H54 (cell line): ENCODE measurements around the gene RSPO3.
"Not testable (repeated sequence)": the region's sequence is repeated elsewhere in the genome, so short reads cannot be mapped to it uniquely, and the experiment has no call there.

Experiments used
- DNase-seq: peaks from one replicate; pipeline ENCODE4 v3.0.0; 2011; ENCODE audit warnings: low spot score, mixed read lengths; ENCODE audit not compliant: insufficient read length
- FAIRE-seq: peaks from 3 replicates; lab custom pipeline; 2011; peaks lifted over from hg19 to GRCh38; lab: Jason Lieb, UNC
- POLR2A ChIP-seq: IDR thresholded peaks from 2 replicates; pipeline ENCODE4 v1.6.1; 2011; ENCODE audit warnings: low read depth, mild to moderate bottlenecking, low read length

The RSPO3 gene

DNA sequence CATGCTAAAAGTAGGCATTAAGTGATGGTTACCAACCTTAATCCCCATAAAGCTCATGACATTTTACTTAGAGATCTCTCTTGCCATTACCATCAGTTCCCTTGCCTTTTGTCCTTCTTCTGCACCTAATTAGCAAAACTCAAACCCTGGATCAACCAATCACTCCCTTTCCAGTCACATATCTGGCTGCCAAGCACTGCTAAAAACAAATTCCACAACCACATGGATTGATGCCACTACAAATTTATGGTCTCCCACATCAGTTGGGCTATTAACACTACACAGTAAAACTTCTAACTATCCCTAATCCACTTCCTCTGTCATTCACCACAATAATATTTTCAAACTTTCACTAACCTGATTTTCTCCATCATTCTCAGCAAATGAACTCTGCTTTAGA is 93.9 kb downstream of the RSPO3 start:
- DNase-seq (no peak), FAIRE-seq (no peak)
- no peak for TF ChIP-seq POLR2A

DNA sequence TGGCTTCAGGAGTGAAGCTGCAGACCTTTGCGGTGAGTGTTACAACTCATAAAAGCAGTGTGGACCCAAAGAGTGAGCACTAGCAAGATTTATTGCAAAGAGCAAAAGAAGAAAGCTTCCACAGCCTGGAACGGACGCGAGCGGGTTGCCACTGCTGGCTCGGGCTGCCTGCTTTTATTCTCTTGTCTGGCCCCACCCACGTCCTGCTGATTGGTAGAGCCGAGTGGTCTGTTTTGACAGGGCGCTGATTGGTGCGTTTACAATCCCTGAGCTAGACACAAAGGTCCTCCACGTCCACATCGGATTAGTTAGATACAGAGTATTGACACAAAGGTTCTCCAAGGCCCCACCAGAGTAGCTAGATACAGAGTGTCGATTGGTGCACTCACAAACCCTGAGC is 95.6 kb downstream of the RSPO3 start:
- not testable (repeated sequence) for FAIRE-seq, DNase-seq

DNA sequence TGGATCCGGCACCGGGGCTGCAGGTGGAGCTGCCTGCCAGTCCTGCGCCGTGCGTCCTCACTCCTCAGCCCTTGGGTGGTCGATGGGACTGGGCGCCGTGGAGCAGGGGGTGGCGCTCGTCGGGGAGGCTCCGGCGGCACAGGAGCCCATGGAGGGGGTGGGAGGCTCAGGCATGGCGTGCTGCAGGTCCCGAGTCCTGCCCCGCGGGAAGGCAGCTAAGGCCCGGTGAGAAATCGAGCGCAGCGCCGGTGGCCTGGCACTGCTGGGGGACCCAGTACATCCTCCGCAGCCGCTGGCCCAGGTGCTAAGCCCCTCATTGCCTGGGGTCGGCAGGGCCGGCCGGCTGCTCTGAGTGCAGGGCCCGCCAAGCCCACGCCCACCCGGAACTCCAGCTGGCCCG is 96.1 kb downstream of the RSPO3 start:
- FAIRE-seq, DNase-seq: not testable (repeated sequence)

DNA sequence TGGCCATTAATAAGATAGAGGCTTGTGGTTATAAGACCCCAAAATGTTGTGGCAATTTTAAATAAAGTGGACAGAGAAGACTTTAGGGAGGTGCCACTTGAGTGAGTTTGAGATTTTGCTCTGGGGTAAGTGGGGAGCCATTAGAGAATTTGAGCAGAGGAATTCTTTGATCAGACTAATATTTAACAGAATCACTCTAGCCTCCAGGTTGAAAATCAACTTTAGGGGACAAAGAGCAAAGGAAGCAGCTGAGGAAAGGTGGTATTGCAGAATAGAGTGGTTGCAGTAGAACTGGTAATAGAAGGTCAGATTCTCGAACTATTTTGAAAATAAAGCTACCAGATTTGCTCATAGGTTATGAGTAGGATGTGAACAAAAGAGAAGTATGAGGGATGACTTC is 97.5 kb downstream of the RSPO3 start:
- TF ChIP-seq POLR2A, result no peak
- no peak for FAIRE-seq
- no peak for DNase-seq

DNA sequence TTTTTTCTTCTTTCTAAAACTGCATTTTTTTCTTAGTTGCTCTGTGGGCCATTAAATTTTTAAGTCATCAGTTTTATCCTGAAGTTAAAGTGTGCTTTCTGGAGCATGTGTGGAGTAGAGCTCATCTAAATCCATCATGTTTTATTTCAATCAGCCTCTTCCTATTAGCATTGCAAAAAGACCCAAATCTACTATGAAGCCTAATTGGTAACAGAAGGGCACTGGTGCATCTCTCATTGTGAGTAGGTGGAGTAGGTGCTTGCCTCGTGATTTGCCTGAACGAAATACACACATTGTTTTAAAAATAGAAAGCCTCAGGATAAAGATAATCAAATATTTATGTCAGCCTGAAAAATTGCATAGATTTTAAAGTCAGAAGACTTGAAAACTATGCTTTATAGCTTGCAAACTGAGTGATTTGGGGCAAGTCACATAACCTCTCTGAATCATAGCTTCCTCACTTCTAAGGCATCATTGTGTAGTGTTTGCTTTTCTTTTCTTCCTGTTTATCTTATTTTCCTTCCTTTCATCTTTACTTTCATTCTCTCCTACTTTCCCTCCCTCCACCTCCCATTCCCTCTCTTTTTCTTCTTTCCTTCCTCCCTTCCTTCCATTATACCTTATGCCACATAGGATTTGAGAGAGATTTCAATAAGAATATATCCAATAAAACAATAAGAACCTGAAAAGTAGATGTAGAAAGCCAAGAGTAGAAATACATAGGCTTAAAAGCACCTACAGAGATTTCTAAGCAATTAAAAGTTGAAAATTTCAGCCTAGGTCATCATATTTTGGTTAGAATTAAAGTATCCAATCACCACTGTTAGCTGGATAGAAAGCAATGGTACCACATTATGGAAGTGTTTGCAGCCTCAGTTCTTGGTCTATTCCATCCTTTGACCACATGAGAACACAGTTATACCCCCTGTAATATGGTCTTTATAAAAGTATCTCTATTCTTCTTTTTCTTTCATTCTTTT is 98.6 kb downstream of the RSPO3 start:
- TF ChIP-seq POLR2A, result no peak
- no peak for DNase-seq
- FAIRE-seq, result no peak

GRCh38 chr6:127219869-127220268 is 101.4 kb downstream of the RSPO3 start:
- FAIRE-seq (no peak), DNase-seq (no peak)
- no peak for TF ChIP-seq POLR2A

- TF ChIP-seq POLR2A, result no peak
- FAIRE-seq (no peak), DNase-seq (no peak)
Observed at GRCh38 chr6:127221201-127221600, 102.7 kb downstream of the RSPO3 start.

DNA sequence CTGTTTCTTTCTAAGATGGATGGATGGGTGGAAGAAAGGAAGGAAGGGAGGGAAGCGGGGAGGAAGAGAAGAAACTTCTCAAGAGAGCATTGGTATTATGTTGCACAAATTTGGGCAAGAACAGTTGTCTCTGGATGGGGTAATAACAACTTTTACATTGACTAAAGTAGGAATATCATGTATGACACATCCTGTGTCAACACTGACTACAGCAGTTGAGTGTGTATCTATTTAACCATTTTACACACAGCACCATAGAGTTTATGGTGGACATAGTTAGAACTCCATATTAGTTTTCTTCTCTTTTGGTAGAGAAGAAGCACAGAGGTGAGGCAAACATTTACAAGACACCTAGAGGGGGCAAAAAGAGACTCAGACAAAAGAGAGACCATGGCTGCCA is 103.9 kb downstream of the RSPO3 start:
- FAIRE-seq (no peak), DNase-seq (no peak)
- TF ChIP-seq POLR2A, result no peak

DNA sequence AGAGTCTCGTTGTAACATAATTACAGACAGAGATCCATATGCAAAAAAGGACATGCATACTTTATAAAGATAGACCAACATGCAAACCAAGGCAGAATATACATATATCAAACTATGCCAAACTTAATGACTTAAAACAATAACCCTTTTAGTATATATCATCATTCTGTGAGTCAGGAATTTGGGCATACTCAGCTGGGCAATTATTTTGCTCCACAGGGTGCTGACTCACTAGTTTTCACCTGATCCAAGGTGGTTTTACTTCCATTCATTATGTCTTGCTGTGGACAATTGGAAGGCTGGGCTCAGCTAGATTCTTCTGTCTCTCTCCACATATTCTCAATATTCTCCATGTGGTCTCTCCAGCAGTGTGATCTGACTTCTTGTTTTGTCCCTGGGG is 107.0 kb downstream of the RSPO3 start:
- TF ChIP-seq POLR2A, result no peak
- FAIRE-seq, result no peak
- no peak for DNase-seq

- not testable (repeated sequence) for FAIRE-seq, DNase-seq
Observed at GRCh38 chr6:127233819-127234218, 115.3 kb downstream of the RSPO3 start.

- TF ChIP-seq POLR2A, result no peak
- no peak for DNase-seq
- FAIRE-seq, result no peak
Observed at GRCh38 chr6:127243501-127243900, 125.0 kb downstream of the RSPO3 start.
